ENCODE results near the gene RHBDD1.

The RHBDD1 gene

DNA sequence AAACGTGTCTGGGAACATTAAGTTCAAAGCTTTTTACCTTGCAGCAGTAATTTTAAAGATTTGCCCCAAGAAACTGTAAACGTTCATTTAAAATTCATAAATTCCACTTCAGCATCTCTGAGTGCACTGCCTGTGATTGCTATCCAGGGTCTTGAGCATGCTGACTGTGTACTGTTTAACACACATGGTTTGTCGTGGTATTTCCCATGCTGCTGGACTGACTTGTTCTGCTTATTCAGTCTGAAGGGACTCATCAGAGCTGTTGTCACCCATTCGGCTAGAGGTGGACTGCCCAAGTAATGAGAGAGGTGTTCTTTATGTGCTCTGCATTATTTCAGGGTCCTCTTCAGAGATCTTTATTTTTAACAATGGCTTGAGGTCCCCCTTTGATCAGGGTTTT, 53.1 kb downstream of the RHBDD1 start:
- no peak for DNase-seq

DNA sequence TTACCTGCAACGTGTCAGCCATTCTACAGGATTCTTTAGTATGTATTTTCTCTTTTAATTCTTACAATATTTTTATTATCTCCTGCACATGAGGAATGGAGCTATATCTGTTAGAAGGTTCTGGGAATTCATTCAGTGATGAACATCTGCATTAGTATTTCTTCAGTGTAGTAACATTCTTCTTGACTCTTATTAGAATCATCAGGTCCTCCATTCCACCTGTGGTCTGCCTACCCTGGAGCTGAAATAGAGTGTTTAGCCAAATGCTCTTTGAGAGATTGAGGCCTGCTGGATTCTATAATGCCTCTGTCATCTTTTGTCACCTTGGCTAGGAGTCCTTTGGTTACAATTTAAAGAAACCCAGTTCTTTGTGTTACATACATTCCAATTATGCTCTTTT, 54.4 kb downstream of the RHBDD1 start:
- no peak for DNase-seq

DNA sequence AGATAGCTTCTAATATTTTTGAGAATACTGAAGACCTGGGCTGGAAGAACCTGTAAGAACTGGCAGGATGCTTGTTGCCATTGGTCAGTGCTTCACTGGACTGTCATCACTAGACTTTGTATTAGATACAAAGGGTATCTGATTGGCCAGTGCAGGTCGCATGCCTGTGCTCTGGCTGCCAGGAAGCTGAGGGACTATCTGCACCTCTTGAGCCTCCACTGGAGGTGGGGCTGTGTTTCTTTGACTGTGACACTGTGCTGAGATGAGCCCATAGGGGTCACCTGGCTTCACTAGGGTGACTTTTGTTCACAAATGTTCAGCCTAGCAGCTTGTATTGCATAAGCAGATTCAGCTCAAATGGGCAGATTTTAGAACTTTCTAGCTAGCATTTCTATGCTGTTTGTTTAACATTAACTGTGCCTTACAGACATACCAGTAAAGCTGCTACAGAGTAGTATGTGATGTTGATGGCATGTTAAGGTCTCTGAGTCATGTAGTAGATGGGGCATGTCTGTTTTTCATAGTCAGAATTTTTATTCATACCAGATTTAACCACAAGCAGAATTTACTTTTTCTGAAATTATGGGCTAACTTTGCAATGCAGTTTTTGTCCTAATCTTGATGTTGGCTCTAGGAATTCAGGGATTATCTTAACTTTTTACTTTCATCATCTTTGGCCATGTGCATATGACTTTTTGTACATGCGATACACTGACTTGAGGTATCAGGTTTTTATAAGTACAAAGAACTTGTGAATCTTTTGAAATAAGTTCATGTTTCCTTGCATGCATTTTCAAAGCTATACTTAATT, 56.1 kb downstream of the RHBDD1 start:
- DNase-seq: no peak

DNA sequence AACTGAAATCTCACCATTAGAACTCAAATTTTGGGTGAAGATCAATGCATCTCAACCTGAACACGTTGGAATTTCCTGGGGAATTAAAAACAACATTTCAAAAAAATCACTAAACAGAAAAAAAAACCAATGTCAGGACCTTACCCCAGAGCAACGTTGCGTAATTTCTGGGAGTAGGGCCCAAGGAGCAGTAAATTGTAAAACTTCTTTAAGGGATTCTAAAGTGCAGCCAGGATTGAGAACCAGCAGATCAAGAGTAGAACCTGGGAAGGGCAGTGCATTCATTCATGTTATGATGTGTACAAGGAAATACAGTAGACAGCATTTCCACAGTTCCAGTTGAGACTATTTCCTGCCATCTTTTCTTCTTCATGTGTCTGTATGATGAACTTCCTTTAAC, 56.9 kb downstream of the RHBDD1 start:
- DNase-seq: no peak

DNA sequence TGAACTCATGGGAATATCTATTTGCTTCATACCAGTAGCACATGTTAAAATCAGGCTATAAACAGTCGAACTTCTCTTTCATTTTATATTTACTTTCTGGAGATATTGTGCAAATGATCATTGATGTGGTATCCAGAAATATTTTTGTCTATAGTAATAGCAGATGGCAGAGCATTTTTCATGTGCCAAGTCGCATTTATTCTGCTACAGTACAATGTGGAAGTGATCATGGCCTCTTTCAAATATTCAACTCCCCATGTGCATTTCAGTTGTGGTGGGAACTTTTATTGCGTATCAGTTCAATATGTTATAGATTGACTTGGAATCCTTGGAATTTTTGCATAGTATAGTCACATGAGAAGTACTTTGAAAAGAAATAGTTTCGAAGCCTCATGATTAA, 57.4 kb downstream of the RHBDD1 start:
- no peak for DNase-seq

DNA sequence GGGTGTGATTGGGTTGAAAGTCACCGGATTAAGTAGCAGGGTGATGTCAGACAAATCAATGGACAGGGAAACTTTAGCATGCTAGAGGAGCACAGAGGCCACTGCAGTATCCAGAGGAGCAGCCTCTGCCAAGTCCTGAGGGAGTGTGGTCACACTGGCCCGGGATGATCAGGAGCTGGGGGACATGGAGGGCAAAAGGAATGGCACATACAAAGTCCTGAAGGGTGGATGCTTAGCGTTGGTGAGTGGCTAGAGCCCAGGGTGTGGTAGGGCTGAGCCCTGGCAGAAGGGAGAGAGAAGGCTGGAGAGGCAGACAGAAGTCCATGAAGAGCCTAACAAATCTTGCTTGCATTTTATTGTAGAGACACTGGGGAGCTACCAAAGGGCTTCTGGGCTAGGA, 58.9 kb downstream of the RHBDD1 start:
- no peak for DNase-seq

DNA sequence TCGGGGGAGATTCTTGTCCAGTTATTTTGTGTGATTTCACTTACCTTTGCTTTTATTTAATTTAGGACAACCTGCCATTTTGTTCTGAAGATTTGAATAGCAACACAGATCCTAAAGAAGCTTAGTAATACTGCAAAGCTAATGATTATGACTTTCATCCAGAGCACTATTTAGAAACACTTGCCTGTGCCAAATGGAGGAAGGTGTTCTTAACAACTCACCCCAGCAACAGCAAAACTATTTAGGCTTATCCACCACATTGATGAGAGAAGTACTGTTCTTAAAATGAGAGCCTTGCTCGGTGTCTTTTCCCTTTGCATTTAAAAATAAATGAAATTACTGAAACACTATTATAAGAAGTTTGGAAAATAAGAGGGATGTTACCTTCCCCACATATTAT, 59.7 kb downstream of the RHBDD1 start:
- no peak for DNase-seq

DNA sequence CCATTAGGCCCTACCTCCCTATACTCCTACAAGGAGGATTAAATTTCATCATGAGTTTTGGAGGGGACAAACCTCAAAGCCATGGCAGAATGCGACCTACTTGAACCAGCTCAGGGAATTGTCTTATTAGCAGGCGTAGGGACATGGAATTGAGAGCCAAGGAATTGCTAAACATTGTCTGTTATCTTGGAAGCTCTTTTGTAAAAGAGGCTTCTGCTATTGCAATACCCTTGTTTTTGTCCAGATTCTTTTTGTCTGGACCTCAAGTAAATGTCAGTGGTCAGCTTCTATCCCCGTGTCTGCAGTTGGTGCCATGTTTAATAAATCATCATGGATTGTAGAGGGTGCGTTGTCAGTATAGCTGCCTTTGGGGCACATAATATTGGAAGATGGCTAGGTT, 62.3 kb downstream of the RHBDD1 start:
- no peak for DNase-seq

DNA sequence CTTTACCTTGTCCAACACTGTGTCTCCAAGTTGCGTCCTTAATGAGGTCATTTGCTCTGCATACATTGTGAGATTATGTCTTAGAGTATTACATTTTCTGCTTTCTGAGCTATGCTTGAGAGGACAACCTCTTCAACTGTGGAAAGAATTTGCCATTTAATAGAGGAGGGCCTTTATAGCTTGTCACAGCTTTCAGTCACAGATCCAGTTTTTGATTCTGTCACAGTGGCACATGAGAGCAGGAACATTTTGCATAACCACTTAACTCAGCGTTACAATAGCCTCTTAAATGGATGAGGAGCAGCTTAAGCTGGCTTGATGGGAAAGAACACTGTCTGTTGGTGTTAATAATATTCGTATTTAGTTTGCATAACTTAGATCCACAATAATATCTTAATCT, 63.0 kb downstream of the RHBDD1 start:
- DNase-seq: no peak

DNA sequence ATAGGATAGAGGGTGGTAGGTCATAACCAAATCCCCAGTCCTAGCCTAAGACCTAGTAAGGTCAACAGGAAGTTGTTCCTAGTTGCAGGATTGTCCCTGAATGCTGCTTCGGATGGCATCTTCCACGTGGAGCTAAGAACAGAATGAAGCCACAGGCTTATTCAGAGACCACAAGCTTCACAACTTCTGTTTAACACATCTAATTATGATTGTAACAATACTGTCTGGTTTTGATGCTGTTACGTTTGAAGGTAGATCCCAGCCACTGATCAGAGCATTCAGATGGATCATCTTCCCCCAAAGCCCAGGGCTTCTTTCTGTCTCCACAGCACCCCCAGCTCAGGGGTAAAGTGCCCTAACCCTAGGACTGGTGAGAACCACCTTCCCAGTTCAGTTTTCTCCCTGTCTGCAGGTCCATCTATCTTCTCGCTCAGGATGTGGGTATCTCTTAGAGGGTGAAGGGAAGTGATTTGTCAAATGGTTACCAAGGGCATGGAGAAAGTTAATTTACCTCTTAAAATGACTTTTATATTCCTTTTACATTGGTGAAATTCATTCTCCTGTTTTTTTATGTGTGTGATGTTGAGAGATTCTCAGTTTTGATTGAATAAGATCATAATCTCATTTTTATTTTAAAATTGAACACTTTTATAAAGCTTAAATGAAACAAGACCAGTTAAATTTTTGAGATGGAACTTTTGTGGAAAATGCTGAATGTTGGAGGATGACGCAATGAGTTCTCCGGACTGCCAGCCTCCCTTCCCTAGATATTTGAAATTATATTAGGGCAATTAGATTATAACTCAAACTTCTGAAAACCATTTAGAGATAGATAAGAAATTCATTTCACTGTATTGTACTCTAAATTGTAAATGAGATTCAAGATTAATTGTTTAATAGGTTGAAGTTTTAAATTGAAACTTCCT, 66.5 kb downstream of the RHBDD1 start:
- no peak for DNase-seq

DNA sequence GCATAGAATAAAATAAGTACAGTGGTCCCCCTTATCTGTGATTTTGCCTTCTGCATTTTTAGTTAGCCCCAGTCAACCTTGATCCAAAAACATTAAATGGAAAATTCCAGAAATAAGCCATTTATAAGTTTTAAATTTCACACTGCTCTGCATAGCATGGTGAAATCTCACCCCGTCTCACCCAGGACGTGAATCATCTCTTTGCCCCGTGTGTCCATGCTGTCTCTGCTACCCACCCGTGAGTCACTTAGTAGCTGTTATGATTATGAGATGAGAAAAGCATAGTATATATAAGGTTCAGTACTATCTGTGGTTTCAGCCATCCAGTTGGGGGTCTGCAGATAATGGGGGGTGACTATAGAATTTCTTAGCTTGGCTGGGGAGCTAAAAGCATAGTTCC, 67.3 kb downstream of the RHBDD1 start:
- no peak for DNase-seq

DNA sequence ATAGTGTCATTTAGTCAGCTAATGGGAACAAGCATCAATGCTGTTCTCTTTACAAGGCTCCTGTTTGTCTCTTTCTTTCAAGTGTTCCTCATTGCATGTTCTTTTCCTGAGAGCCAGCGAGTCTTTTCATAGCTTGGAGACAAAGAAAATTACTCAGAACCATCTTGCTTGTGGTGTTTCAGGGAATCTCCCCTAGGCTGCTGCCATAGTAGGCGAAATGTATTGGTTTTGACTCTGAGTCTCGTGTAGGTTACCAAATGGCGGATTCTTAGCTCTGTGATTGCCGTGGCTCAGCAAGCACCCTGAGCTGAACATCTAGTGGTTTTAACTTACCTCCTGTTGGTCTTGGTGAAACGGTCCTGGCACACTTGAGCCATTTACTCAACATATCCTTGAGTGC, 68.7 kb downstream of the RHBDD1 start:
- no peak for DNase-seq

DNA sequence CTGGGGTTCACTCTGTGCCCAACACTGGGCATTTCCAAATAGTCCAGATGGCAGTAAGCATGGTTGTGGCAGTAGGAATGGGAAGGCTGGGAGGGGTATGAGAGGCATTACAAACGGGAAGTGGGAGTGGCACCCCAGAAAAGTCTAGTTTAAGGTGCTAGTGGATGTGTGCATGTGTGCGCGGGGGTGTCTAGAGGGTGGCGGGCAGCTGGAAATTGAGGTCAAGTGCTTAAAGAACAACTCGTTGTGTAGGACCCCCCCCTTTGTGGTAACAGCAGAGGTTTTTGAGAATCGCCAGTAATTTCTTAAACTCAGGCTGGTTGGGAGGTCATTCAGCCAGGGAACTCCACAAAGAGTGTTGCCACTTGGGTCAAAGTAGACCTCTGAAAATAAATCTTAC, 69.9 kb downstream of the RHBDD1 start:
- no peak for DNase-seq

DNA sequence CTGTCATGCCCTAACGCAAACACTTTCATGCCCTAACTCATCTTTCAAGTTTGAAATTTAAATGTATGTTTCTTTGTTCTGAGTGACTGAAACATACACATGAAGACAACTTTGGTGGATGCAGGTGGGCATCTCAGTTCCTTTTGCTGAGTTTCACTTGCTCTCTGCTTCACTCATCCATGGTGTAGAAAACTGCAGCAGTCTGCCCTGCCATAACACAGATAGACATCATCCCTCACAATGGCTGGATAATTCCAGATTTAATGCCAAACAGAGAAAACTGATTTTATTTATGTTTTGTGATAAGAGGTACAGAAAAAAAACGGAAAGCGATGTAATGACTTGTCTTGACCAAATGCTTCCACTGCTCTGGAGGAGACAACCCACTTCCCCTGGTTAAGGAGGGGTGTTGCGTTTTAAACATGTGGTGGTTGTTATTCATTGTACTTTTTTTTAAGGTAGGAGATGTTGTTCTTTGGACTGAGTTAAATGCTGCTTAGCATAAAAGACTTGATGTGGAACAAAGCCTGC, 70.4 kb downstream of the RHBDD1 start:
- DNase-seq: no peak

DNA sequence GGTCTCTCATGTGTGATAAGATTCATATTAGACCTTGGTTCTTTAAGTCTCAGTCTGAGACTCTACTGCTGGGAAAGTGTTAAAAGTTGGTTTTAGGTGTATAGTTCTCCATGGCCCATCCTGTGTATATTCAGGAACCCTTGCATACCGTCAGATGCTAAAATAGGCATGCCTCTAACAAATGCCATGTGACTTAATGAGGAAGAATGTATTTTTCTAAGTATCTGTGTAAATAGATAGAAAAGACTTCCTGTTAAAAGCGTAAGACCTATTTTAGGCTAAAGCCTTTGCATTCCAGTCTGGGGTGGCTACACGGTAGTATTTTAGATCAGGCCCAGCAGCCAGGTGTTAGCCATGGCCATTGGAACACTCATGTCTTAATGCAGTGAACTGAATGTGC, 73.3 kb downstream of the RHBDD1 start:
- DNase-seq: no peak

DNA sequence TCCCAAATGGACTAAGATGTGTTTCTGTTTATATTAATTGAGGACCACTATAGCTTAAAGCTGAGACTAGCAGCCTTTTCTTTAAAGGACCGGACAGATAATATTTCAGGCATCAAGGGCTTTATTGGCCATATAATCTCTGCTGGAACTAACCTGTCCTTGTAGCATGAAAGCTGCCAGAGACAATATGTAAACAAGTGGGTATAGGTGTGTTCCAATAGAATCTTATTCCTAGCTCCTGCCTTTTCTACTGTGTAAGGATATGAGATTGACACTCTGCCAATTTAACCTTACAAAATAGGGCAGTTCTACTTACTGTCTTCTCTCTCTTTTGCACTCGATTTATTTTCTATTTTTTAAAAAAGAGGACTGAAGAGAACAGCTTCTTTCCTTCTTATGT, 74.0 kb downstream of the RHBDD1 start:
- no peak for DNase-seq

DNA sequence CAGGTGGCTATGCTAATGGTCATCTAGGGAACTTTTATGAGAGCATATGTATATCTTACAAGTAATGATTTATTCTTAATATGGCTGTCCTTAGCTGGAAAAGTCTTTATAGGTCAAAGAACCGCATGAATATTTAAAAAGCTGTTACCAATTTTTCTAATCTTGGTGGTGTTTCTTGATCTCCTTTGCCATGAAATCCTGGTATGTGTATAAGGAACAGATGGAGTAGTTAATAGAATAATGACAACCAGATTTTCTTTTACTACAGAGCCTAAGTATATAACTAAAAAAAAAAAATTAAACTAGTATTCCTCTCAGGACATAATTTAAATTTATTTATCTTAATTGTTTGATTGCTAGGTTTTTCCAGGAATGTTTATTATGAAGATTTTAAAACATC, 74.5 kb downstream of the RHBDD1 start:
- no peak for DNase-seq

DNA sequence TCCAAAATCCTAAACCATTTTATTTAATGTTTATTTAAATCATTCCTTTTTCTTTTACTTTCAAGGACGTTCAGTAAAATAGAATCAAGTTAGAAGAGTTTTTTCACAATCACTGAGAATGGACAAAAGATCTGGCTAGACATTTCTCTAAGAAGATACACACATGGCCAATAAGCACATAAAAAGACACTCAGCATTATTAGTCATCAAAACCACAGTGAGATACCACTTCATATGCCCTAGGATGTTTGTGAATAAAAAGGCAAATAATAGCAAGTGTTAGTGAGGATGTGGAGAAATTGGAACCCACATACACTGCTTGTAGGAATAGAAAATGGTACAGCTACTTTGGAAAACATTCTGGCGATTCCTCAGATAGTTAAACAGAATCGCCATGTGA, 76.1 kb downstream of the RHBDD1 start:
- no peak for DNase-seq

DNA sequence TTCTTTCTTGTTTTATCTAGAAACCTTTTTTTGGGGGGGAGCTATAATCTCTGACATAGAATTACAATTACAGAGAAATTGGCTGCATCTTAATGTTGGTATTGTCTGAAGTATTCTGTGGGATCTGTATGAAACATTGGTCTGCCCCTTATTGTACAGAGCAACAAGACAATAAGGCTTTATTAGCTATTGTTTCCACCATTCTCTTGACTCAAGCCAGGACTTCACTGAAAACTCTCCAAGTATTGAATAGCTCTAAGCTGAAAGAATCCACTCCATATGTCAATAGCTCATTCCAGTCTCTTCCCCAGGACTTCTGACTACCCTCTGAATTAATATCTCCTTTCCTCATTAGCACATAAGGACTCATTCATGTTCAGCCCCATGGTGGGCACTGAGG, 77.8 kb downstream of the RHBDD1 start:
- DNase-seq: no peak

DNA sequence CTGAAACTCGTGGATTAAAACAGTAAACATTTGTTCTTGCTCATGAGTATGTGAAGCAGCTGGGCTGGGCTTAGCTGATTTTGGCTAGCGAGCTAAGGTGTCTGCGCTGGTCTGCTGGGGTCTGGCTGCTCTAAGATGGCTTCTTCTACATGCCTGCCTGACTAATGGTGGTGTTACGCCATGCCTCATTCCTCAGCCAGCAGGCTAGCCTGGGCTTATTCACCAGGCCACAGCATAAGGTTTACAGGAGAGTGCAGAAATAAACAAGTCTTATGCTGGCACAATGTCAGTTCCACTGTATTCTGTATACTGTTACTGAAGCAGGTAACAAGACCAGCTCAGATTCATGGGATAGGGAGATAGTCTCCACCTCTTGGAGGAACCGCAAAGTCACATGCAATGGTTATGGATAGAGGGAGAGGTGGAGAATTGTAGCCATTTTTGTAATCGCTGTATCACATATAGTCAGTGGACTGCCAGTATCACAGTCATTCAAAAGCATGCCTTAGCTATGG, 80.0 kb downstream of the RHBDD1 start:
- no peak for DNase-seq

DNA sequence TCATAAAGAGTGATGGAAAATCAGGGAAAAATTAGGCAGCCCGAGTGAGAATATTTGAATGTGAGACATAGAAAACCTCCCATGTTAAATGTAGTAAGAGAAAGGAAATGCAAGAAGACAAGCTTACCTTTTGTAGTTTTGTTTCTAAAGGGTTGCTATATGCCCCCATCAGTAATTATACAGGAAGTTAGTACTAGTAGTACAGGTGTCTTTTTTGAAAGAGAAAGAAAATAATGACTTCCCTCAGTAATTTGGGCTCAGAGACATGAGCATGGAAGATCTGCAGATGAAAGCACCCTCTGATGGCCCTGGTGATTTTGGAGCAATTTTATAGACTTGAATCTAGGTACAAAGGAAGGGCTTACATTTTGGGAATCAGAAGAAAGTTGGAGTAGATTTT, 80.8 kb downstream of the RHBDD1 start:
- no peak for DNase-seq

DNA sequence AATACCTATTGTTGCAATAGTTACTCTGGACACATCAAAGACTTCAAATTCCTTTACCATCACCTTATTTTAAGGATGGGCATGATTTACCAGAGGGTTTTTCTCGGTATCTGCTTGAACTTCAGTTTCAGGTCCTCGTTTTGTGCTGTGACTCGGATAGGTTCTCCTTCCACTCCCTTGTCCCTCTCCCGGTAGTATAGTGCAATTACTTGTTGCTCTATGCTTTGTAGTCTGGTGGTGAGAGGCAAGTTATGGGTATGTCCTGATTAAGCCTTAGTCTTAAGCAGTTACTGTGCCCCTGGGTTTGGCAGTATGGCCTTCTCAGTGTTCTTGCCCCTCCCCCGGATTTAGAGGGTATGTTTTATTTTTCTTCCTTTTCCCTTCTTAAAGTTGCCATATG, 96.6 kb downstream of the RHBDD1 start:
- no peak for DNase-seq

DNA sequence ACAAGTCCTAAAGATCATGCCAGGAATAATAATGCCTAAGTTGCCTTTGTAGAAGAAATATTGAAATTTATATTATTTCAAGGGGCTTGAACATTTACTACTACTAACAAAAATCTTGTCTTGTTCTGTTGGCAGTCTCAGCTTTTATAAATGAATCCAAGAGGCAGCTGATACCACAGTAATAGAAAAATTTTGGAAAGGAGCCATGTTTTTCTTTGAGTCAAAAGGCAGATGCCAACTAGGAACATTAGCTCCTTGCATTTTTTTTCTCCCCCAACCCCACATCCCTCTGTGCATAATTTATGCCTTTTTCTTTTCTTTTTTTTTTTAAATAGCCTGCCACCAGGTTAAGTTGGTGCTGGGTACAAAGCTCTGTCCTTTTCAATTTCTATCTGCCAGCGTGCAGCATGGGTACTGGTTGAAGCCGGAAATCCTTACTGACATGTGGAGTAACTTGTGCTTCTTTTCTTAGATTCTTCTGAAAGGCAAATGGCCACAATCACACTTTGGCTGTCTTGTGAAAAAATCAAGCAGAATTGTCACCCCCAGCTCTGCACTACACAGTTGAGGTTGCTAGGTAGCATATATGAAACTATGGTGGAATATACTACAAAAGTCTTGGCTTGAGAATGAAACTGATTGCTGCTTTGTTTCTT, 98.8 kb downstream of the RHBDD1 start:
- no peak for DNase-seq
